Endodermal cell (in vitro differentiated cells): ENCODE results near the gene NUP58. TPM values are rescaled to one million over a fixed set of nuclear protein-coding genes. Genes with fewer than 3 reads are reported as not detected.

Experiments
- DNase-seq: peaks from one replicate; pipeline ENCODE4 v3.0.0-alpha.2; 2017
- H3K27ac ChIP-seq: 2 replicates; pipeline ENCODE4 v1.5.1; 2013; ENCODE audit warnings: mild to moderate bottlenecking, low read depth, low read length, moderate library complexity
- H3K27me3 ChIP-seq: 2 replicates; pipeline ENCODE4 v1.6.1; 2013; ENCODE audit warnings: mild to moderate bottlenecking, low read length, moderate library complexity; ENCODE audit not compliant: insufficient read depth, control insufficient read depth, poor library complexity, severe bottlenecking
- H3K36me3 ChIP-seq: 2 replicates; pipeline ENCODE4 v1.7.0; 2013; ENCODE audit warnings: mild to moderate bottlenecking, low read length, moderate library complexity; ENCODE audit not compliant: control insufficient read depth, insufficient read depth
- H3K4me1 ChIP-seq: one replicate; pipeline ENCODE4 v1.7.0; 2013; ENCODE audit warnings: low read length; ENCODE audit not compliant: control insufficient read depth, insufficient read depth
- H3K4me3 ChIP-seq: 2 replicates; pipeline ENCODE4 v1.5.1; 2013; ENCODE audit warnings: mild to moderate bottlenecking, low read length, moderate library complexity
- H3K9ac ChIP-seq: 2 replicates; pipeline ENCODE4 v1.6.1; 2013; ENCODE audit warnings: mild to moderate bottlenecking, low read length, moderate library complexity; ENCODE audit not compliant: poor library complexity, severe bottlenecking; ENCODE audit errors: extremely low read depth
- H3K9me3 ChIP-seq: 2 replicates; pipeline ENCODE4 v1.6.1; 2013; ENCODE audit warnings: mild to moderate bottlenecking, low read length, moderate library complexity; ENCODE audit not compliant: control insufficient read depth
- H3K27ac Mint-ChIP-seq: 2 replicates; pipeline ENCODE4 v1.8.0; 2020; ENCODE audit warnings: mixed read lengths
- H3K27me3 Mint-ChIP-seq: 2 replicates; pipeline ENCODE4 v1.8.0; 2021; ENCODE audit warnings: mild to moderate bottlenecking, mixed read lengths; ENCODE audit not compliant: insufficient read depth
- H3K36me3 Mint-ChIP-seq: 2 replicates; pipeline ENCODE4 v1.8.0; 2020; ENCODE audit warnings: low read depth, mixed read lengths
- H3K4me1 Mint-ChIP-seq: 2 replicates; pipeline ENCODE4 v1.8.0; 2020; ENCODE audit warnings: mixed read lengths
- H3K4me3 Mint-ChIP-seq: 2 replicates; pipeline ENCODE4 v1.8.0; 2020; ENCODE audit warnings: mild to moderate bottlenecking, moderate library complexity, mixed read lengths
- H3K9me3 Mint-ChIP-seq: 2 replicates; pipeline ENCODE4 v1.8.0; 2020; ENCODE audit warnings: mild to moderate bottlenecking, mixed read lengths
- WGBS, 2 experiments: methylation state at CpG; one replicate each; pipeline versions ENCODE4 v1.1.5 to v1.1.7; 2013; ENCODE audit warnings: missing lambda C conversion rate in 2 of 2, mixed read lengths in 1 of 2; ENCODE audit not compliant: insufficient coverage in 1 of 2, insufficient read length in 1 of 2; 5-methylcytosine and 5-hydroxymethylcytosine counted together
- total RNA-seq, 2 donors: library from RNA; stranded (reverse); fragmentation: NEBNext Ultra II Directional in 1 of 2; extraction: Animal tissue kit (Norgen Biotek cat#: 25700) in 1 of 2; gene quantifications; 2 replicates in 1 of 2; 3 replicates in 1 of 2; pipeline ENCODE4 v1.2.1, GENCODE V29; 2021
- TF ChIP-seq, protein P1 (sequence below): fragments of 200-600 bp; sonication (generic); conservative IDR thresholded peaks from 2 replicates; pipeline ENCODE4 v1.5.0; 2021; ENCODE audit warnings: antibody characterized with exemption, mild to moderate bottlenecking

The NUP58 gene
- total RNA-seq, 2 donors from 2014 or later = 49.7 to 66.4 TPM

GRCh38 chr13:25378528-25378927, 77.1 kb downstream of the NUP58 start:
- no peak overlapping the region for H3K9ac ChIP-seq
- peaks cover 17% of the 10 kb centered on the region for H3K27me3 Mint-ChIP-seq
- no peak overlapping the region for H3K4me3 ChIP-seq
- WGBS, 2 experiments = 86 to 89% methylated on average over 1 to 3 of the region's 5 CpGs
- no peak for DNase-seq
- no peak overlapping the region for H3K27ac Mint-ChIP-seq
- H3K36me3 ChIP-seq = no peaks in the 10 kb centered on the region
- no peaks in the 10 kb centered on the region for H3K9me3 Mint-ChIP-seq
- no peaks in the 10 kb centered on the region for H3K36me3 Mint-ChIP-seq
- peaks cover 13% of the 10 kb centered on the region for H3K4me1 Mint-ChIP-seq
- no peak overlapping the region for H3K4me3 Mint-ChIP-seq
- H3K9me3 ChIP-seq = no peaks in the 10 kb centered on the region
- peaks cover 18% of the 10 kb centered on the region for H3K27me3 ChIP-seq
- H3K27ac ChIP-seq = no peak overlapping the region
- TF ChIP-seq, protein P1, sequence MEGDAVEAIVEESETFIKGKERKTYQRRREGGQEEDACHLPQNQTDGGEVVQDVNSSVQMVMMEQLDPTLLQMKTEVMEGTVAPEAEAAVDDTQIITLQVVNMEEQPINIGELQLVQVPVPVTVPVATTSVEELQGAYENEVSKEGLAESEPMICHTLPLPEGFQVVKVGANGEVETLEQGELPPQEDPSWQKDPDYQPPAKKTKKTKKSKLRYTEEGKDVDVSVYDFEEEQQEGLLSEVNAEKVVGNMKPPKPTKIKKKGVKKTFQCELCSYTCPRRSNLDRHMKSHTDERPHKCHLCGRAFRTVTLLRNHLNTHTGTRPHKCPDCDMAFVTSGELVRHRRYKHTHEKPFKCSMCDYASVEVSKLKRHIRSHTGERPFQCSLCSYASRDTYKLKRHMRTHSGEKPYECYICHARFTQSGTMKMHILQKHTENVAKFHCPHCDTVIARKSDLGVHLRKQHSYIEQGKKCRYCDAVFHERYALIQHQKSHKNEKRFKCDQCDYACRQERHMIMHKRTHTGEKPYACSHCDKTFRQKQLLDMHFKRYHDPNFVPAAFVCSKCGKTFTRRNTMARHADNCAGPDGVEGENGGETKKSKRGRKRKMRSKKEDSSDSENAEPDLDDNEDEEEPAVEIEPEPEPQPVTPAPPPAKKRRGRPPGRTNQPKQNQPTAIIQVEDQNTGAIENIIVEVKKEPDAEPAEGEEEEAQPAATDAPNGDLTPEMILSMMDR = no peak
- H3K4me1 ChIP-seq = peaks cover 3% of the 10 kb centered on the region

DNA sequence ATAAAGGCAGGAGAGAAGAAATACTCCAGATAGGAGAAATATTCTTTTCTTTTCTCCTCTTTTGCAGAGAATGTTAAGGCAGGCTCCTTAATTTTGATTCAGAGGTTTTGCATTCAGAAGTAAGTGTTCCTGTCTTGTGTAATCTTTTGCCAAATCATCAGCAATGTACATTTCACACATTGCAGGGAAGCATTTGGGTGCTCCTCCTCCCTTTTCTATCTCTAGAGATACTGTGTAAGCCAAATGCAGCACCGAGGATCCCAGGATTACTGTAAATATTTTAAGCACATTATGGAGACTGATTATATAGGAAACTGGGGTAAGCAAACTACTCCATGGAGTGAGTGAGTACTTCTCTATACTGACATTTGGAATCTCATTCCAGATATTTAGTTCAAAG, 77.6 kb downstream of the NUP58 start:
- H3K4me1 ChIP-seq = peaks cover 3% of the 10 kb centered on the region
- Mint-ChIP-seq H3K4me3 (no peak overlapping the region), H3K9me3 (no peaks in the 10 kb centered on the region), H3K4me1 (peaks cover 13% of the 10 kb centered on the region), H3K27me3 (peaks cover 12% of the 10 kb centered on the region), H3K27ac (no peak overlapping the region), H3K36me3 (no peaks in the 10 kb centered on the region)
- WGBS, 2 experiments = 80% methylated on average over 1 of the region's 1 CpG; no CpG with 5 or more reads in 1 of the 2 experiments
- no peaks in the 10 kb centered on the region for H3K9me3 ChIP-seq
- H3K4me3 ChIP-seq = no peak overlapping the region
- H3K27ac ChIP-seq = no peak overlapping the region
- TF ChIP-seq, protein P1 = no peak
- H3K27me3 ChIP-seq = peaks cover 13% of the 10 kb centered on the region
- no peak overlapping the region for H3K9ac ChIP-seq
- H3K36me3 ChIP-seq = no peaks in the 10 kb centered on the region
- no peak for DNase-seq

- Mint-ChIP-seq H3K4me1 (peaks cover 14% of the 10 kb centered on the region), H3K27me3 (peaks cover 3% of the 10 kb centered on the region), H3K27ac (no peak overlapping the region), H3K9me3 (no peaks in the 10 kb centered on the region), H3K4me3 (no peak overlapping the region), H3K36me3 (no peaks in the 10 kb centered on the region)
- peaks cover 3% of the 10 kb centered on the region for H3K4me1 ChIP-seq
- 91 to 94% methylated on average over 3 to 4 of the region's 4 CpGs for WGBS, 2 experiments
- no peak for DNase-seq
- H3K9me3 ChIP-seq = no peaks in the 10 kb centered on the region
- no peak overlapping the region for H3K9ac ChIP-seq
- H3K27ac ChIP-seq = no peak overlapping the region
- H3K27me3 ChIP-seq = peaks cover 2% of the 10 kb centered on the region
- H3K36me3 ChIP-seq = no peaks in the 10 kb centered on the region
- TF ChIP-seq, protein P1 = no peak
- no peak overlapping the region for H3K4me3 ChIP-seq
Observed at GRCh38 chr13:25380082-25380481, 78.7 kb downstream of the NUP58 start.
